Thyroid gland (tissue), 4 donors: ENCODE measurements around the gene OSTN. TPM values are rescaled to one million over a fixed set of nuclear protein-coding genes. Genes with fewer than 3 reads are reported as not detected.

Experiments
- DNase-seq, 2 donors: peaks; one replicate each; pipeline ENCODE4 v3.0.0-alpha.2; 2019
- H3K27ac ChIP-seq, 3 donors: fragments of 200-600 bp; sonication (generic); 1 replicate in 2 of 3; 2 replicates in 1 of 3; pipeline ENCODE4 v1.5.1; 2016 to 2019; ENCODE audit warnings: mild to moderate bottlenecking in 1 of 3, moderate library complexity in 1 of 3
- H3K27me3 ChIP-seq: fragments of 200-600 bp; sonication (generic); one replicate; pipeline ENCODE4 v1.5.1; 2019
- H3K36me3 ChIP-seq, 2 donors: fragments of 200-600 bp; sonication (generic); one replicate each; pipeline ENCODE4 v1.5.1; 2016 to 2019
- H3K4me1 ChIP-seq, 2 donors: fragments of 200-600 bp; sonication (generic); one replicate each; pipeline ENCODE4 v1.5.1; 2017 to 2019
- H3K4me3 ChIP-seq, 3 donors: fragments of 200-600 bp; sonication (generic); replicated peaks in 1 of 3; 1 replicate in 2 of 3; 2 replicates in 1 of 3; pipeline ENCODE4 v1.5.1; 2016; ENCODE audit warnings: mild to moderate bottlenecking in 1 of 3
- H3K9me3 ChIP-seq: fragments of 200-600 bp; sonication (generic); one replicate; pipeline ENCODE4 v1.5.1; 2017
- CTCF ChIP-seq, 6 experiments: fragments of 200-600 bp in 3 of 6; fragments of 450-650 bp in 3 of 6; sonication (generic) in 3 of 6; IDR thresholded peaks; one replicate each; pipeline ENCODE4 v1.5.1; 2016 to 2019; ENCODE audit warnings: antibody characterized with exemption in 6 of 6, mild to moderate bottlenecking in 2 of 6, inconsistent platforms in 1 of 6, moderate library complexity in 1 of 6
- POLR2A ChIP-seq, 2 donors: fragments of 450-650 bp; IDR thresholded peaks; one replicate each; pipeline ENCODE4 v1.6.1; 2017; ENCODE audit warnings: antibody characterized with exemption in 2 of 2, mild to moderate bottlenecking in 2 of 2, moderate library complexity in 1 of 2
- WGBS, 2 donors: methylation state at CpG; one replicate each; pipeline ENCODE4 v1.1.5; 2017; 5-methylcytosine and 5-hydroxymethylcytosine counted together
- intact Hi-C: fragments of 100-400 bp; cut with DNase I; formaldehyde crosslinking; loops from one replicate; pipeline ENCODE4 v1.15.1; 2023
- total RNA-seq, 4 donors: library from RNA; depleted of rRNA; stranded (reverse); fragments of >200 nt; gene quantifications; one replicate each; pipeline ENCODE4 v1.2.3, GENCODE V29; 2016

OSTN gene
- not detected for total RNA-seq

- intact Hi-C loops, result no loop called here
- no peak for DNase-seq
- no peak for TF ChIP-seq CTCF (IDR thresholded peaks at IDR 0.05)
- no peak for TF ChIP-seq POLR2A (IDR thresholded peaks at IDR 0.05)
- H3K27me3 ChIP-seq, result no peaks in the 10 kb centered on the region
- no peak within 1 kb of the TSS for H3K4me3 ChIP-seq
- no peaks in the 10 kb centered on the region for H3K36me3 ChIP-seq
- H3K4me1 ChIP-seq, result no peaks in the 10 kb centered on the region
- no peak within 1 kb of the TSS for H3K27ac ChIP-seq
- WGBS, 2 donors, result 82 to 84% methylated on average over 3 of the region's 3 CpGs
- no peaks in the 10 kb centered on the region for H3K9me3 ChIP-seq
These were observed at the start of gene OSTN for GRCh38 chr3:191198932-191199331. Gene OSTN (plus strand): TSS chr3:191199241. CDS start chr3:191212533, 13,292 bp downstream.

- TF ChIP-seq CTCF (IDR thresholded peaks at IDR 0.05) (no peak), POLR2A (IDR thresholded peaks at IDR 0.05) (no peak)
- intact Hi-C loops, result no loop called here
- Histone ChIP-seq H3K36me3 (no peaks in the 10 kb centered on the region), H3K4me3 (no peak overlapping the region), H3K9me3 (no peaks in the 10 kb centered on the region), H3K27ac (no peak overlapping the region), H3K4me1 (no peaks in the 10 kb centered on the region), H3K27me3 (no peaks in the 10 kb centered on the region)
- 89 to 98% methylated on average over 1 of the region's 1 CpG for WGBS, 2 donors
- no peak for DNase-seq
These were observed 47.4 kb upstream of the OSTN start for GRCh38 chr3:191151653-191152052.

GRCh38 chr3:191154827-191155226, 44.2 kb upstream of the OSTN start:
- Histone ChIP-seq H3K4me3 (no peak overlapping the region), H3K36me3 (no peaks in the 10 kb centered on the region), H3K9me3 (no peaks in the 10 kb centered on the region), H3K4me1 (no peaks in the 10 kb centered on the region), H3K27me3 (no peaks in the 10 kb centered on the region), H3K27ac (no peak overlapping the region)
- no peak for DNase-seq
- TF ChIP-seq CTCF (IDR thresholded peaks at IDR 0.05), result no peak
- TF ChIP-seq POLR2A (IDR thresholded peaks at IDR 0.05), result no peak
- intact Hi-C loops, result no loop called here

- 53 to 67% methylated on average over 1 of the region's 1 CpG for WGBS, 2 donors
- intact Hi-C loops, result no loop called here
- H3K4me1 ChIP-seq, result no peaks in the 10 kb centered on the region
- no peak overlapping the region for H3K4me3 ChIP-seq
- H3K36me3 ChIP-seq, result no peaks in the 10 kb centered on the region
- no peaks in the 10 kb centered on the region for H3K9me3 ChIP-seq
- H3K27ac ChIP-seq, result no peak overlapping the region
- H3K27me3 ChIP-seq, result no peaks in the 10 kb centered on the region
- TF ChIP-seq POLR2A (IDR thresholded peaks at IDR 0.05) (no peak), CTCF (IDR thresholded peaks at IDR 0.05) (no peak)
- no peak for DNase-seq
These were observed 40.8 kb upstream of the OSTN start for GRCh38 chr3:191158247-191158646.

- Histone ChIP-seq H3K9me3 (no peaks in the 10 kb centered on the region), H3K27ac (no peak overlapping the region), H3K36me3 (no peaks in the 10 kb centered on the region), H3K27me3 (no peaks in the 10 kb centered on the region), H3K4me3 (no peak overlapping the region), H3K4me1 (no peaks in the 10 kb centered on the region)
- intact Hi-C loops, result no loop called here
- TF ChIP-seq CTCF (IDR thresholded peaks at IDR 0.05), result no peak
- no peak for TF ChIP-seq POLR2A (IDR thresholded peaks at IDR 0.05)
- no peak for DNase-seq
- WGBS, 2 donors, result 79 to 84% methylated on average over 1 of the region's 1 CpG
These were observed 40.2 kb upstream of the OSTN start for GRCh38 chr3:191158815-191159214.
